GM21723 (cell line): ENCODE results near the gene TRIM67.
"Not testable (repeated sequence)": the region's sequence is repeated elsewhere in the genome, so short reads cannot be mapped to it uniquely, and the experiment has no call there.

Experiments used
- ATAC-seq: cut with Tn5 transposase; IDR thresholded peaks from one replicate; pipeline ENCODE4 v1.9.1; 2021; ENCODE audit warnings: mild to moderate bottlenecking, moderate library complexity; ENCODE audit not compliant: unreplicated experiment

Gene TRIM67

DNA sequence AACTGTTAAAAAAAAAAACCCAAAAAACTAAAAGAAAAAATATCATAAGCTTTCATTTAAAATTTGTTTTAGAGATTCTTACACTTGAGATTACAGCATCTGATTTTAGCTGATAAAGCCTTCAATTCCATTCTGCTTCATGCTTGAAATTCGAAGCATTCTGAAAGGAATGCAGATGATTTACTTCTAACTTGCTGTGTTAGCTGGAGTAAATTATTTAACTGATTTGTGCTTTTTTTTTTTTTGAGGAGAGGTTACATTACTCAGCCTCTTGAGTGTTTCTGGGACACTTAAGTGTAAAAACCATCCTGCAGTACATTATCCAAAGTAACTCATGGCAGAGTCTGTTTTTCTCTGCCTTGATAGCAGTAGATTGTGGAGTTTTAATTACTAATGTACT lies 4.5 kb upstream of the TRIM67 start:
- ATAC-seq = no peak

DNA sequence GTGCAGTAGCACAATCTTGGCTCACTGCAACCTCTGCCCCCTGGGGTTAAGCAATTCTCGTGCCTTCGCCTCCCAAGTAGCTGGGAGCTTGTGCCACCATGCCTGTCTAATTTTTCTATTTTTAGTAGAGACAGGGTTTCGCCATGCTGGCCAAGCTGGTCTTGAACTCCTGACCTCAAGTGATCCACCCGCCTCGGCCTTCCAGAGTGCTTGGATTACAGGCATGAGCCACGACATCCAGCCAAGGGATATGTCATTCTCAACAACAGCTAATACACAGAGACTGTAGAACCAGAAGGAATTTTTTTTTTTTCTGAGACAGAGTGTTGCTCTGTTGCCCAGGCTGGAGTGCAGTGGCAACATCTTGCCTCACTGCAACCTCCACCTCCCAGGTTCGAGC lies 3.7 kb upstream of the TRIM67 start:
- not testable (repeated sequence) for ATAC-seq

DNA sequence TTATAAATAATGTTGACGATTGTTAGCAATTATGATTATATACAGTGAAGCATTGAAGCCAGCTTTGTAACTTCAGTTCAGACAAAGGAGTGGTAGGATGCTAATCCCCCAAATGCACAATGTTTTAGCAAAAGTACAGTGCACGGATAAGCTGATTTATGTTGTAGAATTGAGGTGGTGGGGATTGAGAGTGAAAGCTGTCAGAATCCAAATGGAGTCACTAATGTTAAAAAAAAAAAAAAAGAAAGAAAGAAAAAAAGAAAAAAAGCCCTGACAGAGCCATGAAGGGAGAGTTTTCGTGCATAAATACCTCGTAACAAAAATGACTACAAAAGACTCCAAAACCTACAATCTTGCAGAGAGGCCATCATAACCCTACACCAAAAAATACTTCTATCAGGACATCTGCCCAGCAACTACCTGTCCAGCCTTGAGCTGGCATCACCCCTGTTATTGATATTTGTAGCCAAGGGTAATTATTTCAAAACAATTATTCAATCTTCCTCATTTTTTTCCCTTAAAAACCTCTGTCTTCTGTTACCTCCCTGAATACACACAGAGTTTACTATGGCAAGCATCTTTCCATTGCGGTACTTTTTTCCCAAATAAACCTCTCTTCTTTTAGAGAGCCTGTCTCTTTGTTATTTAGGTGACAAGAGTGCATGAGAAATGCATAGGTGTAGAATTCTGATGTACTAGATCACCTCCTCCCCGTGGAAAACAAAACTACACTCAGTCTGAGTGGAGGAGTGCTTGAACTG lies 2.5 kb upstream of the TRIM67 start:
- ATAC-seq = no peak

DNA sequence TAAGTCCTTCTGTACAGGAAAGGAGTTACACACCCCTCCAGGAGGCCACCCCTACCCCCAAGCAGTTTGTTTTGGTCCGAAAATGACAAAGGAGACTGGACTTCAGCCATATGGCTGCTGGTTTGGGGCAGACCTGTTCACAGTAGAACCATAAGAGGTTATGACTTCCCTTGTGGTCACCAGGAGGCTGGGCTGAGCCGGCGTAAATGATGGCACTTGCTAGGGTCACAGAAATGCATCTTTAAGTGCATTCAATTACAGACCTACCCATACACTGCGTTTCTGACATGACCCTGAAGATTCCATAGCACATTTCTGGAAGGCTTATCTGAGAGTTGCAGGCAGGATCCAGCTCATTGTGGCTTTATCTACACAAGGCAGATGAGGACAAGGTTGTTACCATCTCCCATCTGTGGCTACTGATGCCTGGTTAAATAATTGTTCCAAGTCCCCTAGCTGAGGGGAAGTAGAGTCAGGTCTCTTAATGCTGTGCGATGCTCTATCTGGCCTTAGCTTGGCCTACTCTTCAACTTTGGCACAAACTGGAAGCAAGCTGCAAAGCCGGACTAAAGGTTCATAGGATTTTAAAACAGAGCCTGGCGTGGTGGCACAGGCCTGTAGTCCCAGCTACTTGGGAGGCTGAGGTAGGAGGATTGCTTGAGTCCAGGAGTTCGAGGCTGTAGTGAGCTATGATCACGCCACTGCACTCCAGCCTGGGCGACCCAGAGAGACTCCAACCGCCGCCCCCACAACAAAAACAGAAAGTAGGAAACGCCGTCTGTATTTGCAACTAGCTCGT lies 1.7 kb upstream of the TRIM67 start:
- no peak for ATAC-seq

DNA sequence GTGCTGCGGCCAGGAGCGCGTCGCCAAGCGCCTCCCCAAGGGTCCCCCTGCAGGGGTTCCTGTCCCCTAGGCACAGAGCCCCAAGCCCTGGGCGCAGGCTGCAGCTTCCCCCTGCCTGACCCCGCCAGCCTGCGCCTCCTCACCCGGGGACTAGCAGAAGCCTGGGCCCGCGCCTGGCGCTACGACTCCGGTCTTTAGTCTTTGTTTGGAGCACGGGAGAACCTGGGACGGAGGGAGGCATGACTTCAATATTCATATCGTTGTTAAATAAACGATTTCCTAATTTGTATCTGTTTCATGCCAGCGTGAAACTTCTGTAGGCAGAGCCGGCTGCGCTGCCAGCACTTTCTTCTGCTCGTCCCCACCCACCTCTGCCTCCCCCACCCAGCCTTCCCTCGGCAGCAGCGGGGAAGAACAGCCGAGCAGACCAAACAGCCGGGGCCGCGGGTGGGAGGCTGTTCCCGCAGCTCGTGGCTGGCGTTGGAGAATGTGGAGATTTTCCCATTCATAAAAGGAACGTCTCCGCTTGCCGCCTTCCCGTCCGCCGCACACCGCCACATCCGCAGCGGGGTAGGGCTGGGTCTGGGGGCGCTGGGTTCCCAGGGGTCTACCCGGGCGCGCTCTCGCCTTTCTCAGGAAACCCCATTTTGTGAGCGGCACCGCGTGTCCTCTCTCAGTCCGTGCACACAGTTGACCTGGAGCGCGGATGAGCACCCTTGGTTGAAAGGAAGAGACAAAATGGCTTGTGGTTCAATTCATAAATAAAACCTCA lies 777 bp upstream of the TRIM67 start:
- ATAC-seq = no peak

DNA sequence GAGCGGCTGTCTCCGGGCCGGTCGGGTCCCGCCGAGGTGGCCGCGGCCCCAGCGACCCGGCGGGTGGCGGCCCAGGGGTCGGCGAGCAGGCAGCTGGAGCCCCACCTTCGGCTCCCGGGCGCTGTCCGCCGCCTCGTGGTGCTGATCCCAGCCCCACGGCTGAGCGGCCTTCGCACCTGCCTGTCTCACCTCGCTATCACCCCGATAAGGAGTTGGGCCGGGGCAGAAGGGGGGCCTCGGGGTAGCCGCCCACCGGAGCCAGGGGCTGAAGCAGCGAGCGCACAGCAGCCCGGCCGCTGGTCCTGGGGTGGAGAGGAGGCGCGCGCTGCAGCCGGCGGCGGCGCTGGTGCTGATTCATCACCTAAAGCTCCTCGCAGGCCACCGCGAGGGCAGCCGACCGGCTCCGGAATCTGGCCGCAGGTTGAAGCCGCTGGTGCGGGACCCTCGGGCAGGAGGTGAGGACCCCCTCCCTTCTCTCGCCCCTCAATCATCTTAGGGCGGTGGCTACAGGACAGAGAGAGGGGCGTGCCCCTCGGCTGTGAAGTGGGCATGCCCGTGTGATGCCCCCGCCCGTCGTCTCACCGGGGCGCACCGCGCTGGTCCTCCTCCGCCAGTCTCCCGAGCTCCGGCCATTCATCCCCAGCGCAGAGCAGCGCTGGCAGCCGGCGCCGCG lies 575 bp downstream of the TRIM67 start:
- ATAC-seq = no peak

DNA sequence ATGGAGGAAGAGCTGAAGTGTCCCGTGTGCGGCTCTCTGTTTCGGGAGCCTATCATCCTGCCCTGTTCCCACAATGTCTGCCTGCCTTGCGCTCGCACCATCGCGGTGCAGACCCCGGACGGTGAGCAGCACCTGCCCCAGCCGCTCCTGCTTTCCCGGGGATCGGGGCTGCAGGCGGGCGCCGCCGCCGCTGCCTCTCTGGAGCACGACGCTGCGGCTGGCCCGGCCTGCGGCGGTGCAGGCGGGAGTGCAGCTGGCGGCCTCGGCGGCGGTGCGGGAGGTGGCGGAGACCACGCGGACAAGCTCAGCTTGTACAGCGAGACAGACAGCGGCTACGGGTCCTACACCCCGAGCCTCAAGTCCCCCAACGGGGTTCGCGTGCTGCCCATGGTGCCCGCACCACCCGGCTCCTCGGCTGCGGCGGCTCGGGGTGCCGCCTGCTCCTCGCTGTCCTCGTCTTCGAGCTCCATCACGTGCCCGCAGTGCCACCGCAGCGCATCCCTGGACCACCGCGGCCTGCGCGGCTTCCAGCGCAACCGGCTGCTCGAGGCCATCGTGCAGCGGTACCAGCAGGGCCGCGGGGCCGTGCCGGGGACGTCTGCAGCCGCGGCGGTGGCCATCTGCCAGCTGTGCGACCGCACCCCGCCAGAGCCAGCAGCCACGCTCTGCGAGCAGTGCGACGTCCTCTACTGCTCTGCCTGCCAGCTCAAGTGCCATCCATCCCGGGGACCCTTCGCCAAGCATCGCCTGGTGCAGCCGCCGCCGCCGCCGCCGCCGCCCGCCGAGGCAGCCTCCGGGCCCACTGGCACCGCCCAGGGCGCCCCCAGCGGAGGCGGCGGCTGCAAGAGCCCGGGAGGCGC lies 1.3 kb downstream of the TRIM67 start:
- ATAC-seq = no peak

DNA sequence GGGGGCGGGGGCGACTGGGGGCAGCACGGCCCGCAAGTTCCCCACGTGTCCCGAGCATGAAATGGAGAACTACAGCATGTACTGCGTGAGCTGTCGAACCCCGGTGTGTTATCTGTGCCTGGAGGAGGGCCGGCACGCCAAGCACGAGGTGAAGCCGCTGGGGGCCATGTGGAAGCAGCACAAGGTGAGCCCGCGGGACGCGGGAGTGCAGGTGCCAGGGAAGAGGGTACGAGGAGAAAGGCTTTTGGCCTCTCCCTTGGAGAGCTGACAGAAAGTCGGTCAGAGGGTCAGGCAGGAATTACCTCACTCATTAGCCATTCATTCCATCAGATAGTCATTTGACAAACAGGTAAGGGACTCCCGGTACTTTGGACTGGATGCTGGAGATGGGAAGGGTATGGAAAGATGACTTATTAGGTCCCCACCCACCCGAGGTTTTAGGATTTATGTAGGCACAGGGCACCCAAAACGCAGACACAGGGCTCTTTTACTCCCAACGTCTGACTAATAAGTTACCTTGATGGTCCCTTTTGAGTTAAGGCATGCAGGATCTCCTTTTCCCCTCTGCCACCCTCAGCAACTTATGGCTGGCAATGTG lies 2.1 kb downstream of the TRIM67 start:
- ATAC-seq = no peak

DNA sequence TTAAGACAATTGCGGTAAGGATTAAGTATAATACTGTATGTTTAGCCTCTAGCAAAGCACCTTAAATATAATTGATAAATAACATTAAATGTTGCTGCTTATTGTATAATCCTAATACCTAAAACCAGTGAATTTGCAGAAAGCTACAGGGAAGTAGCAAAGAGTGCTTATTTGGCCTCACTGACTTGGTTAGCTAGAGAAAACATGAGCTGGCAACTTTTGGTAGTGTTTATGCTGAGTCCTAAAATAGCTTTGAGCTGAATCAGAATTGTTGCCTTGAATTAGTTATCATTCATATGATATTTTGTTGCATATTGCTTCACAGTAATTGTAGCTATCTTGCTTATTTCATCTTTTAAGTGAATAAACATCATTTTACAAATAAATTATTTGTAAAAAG lies 3.5 kb downstream of the TRIM67 start:
- ATAC-seq = no peak

DNA sequence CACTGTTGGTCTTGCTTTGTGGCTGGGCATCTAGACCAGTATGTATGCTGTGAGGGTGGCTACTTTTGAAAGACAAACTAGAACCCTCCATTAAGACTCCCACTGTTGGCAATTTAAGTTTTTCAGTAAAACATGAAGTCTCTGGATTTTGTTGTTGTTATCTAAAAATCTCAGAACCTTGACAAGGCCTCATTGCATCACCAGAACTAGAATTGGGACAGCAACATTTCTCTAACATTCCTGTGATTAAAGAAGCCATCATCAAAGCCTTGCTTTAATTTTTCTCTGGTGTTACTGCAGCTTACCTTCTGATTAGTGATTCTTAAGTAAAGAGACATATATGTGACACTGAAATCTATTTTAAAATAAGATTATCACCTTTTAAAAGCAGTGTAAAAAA lies 4.5 kb downstream of the TRIM67 start:
- ATAC-seq = no peak

DNA sequence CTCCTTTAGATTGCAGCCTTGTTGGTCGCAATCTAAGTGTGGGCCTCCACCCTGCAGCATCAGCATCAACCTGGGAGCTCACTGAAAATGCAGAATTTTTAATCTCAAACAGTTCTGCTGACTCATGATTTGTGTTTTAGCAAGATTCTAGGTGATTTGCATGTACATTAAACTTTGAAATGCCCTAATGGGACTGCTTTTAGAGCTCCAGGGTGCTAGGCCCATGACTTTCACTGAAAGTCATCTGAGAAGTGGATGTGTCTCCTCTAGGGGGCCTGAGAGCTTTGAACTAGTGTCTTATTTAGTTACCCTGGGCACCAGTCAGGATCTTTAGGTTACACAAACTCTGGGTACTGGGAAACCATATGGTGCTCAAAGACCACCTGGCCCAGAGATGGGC lies 9.0 kb downstream of the TRIM67 start:
- ATAC-seq = no peak

DNA sequence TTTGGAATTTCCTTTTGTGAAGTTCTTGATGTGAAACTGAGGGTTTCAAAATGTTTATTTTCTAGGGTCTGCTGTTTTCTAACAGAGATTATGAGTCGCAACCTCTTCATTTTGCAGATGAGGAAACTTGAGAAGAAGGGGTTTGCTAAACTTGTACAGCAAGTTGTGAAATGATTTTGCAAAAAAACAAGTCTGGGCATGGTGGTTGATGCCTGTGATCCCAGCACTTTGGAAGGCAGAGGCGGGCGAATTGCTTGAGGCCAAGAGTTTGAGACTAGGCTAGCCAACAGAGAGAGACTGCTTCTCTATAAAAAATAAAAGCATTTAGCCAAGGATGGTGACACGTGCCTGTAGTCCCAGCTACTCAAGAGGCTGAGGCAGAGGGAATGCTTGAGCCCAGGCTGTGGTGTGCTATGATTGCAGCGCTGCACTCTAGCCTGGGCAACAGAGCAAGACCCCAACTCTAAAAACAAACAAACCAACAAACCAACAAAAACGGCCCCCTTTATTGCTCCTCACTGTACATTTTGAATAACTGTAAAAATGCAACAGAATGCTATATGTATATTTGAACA lies 9.9 kb downstream of the TRIM67 start:
- ATAC-seq = no peak

DNA sequence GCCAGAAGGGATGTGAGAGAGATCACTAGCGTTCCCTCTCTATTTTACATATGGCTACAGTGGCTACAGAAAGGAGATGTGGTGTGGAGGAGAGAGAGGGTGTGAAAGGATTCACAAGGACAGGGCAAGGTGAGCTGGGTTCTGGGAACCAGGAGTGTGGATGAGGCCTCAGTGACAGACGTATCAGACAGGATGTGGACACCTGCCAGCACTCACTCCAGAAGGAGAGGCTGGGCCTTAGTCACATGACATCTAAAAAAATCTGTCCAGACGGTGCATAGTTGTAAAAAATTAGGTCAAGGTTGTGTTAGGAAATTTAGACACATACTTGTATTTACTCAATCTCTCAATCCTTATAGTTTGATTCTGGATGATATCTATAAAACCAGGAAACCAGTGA lies 10.6 kb downstream of the TRIM67 start:
- no peak for ATAC-seq

DNA sequence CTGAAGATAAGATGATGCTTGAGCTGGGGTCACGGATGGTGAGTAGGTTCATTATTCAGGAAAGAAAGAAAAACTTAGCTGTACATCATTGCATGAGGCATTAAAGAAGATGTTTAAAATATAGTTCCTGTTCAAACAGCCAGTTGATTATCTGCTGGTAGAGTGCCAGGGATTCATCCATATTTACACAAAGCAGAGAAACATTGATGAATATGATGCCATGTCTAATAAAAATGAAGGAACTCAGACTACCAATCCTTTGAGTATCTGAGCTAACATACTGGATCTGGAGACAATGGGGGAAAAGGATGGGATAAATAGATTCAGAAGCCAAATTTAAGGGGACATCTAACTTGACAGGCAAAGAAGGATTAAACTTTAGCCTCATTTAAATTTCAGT lies 14.6 kb downstream of the TRIM67 start:
- ATAC-seq = no peak

DNA sequence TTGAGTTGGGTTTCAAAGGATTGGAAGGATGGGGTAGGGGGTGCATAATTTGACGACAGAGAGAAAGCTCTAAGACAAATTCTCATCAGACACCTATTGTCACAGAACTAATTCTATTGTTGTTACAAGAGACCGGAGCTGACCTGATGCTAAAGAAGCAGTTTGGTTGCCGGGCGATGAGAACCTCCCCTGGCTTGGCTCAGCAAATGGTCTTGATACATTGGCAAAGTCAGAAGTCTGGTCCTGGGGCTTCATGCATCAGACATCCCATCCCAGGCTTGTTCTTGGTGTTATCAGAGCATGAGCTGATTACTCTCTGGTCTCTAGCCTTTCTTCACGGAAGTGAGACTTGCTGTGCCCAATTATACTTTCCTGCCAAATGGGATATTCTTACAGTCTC lies 15.4 kb downstream of the TRIM67 start:
- ATAC-seq = no peak

DNA sequence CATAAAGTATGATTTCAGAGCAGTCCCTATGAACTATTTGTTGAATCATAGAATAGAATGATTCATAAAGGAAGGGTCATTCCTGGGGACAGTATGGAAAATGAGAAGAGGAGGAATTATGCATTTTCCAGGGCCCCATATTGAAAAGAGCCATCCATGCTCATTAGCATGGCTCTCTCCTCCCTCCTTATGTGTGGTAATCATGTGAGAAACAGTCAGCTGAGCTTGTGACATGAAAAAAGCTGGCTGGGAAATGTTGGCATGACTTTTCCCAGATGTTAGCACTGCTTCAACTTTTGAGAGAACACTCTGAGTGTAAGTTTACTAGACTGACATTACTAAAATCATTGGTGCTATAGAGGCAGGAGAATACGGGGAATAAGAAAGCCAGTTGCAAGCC lies 16.1 kb downstream of the TRIM67 start:
- ATAC-seq = no peak

DNA sequence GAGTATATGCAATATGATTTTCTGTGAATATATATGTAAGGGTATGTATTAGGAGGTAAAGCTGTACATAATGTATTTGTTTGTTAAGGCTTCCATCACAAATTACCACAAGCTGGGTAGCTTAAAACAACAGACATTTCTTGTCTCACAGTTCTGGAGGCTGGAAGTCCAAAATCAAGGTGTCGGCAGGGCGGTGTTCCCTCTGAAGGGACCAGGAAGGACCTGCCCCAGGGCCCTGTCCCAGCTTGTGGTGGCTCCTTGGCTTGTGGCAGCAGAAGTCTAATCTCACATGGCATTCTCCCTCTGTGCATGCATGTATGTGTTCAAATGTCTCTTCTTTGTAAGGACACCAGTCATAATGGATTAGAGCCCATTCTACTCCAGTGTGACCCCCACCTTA lies 17.1 kb downstream of the TRIM67 start:
- ATAC-seq = no peak

DNA sequence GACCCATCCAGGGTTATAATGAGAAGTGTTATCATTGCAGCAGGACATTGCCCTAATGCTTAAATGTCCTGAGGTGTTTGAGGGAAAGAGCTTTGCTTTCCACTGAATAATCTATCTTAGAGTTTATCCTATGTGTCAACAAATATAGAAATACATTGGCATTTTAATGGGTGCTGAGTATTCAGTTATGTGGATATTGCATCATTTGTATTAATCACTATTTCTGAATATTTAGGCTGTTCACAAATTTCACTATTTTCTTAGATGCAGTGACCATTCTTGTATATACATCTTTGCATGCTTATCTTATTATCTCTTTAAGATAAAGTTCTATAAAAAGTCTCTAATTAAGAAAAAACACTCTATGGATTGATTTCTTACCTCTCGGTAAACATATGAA lies 18.2 kb downstream of the TRIM67 start:
- no peak for ATAC-seq

DNA sequence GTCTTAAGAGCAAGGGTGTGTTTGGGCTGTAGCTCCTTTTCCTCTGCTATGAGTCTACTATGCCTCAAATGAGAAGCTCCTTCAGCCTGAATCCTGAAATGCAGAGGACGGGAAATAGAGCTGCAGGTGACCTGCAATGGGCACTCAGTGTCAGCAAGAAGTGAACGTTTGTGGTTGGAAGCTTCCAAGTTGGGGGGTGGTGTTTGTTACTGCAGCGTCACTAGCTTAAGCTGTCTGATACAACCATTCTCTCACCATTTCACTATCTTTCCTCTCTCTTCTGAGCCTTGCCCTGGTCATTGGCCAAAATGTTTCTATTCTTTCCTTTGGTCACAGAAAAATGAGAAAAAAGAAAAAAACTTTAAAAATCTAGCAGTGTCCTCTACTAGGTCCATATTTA lies 19.4 kb downstream of the TRIM67 start:
- ATAC-seq = no peak

DNA sequence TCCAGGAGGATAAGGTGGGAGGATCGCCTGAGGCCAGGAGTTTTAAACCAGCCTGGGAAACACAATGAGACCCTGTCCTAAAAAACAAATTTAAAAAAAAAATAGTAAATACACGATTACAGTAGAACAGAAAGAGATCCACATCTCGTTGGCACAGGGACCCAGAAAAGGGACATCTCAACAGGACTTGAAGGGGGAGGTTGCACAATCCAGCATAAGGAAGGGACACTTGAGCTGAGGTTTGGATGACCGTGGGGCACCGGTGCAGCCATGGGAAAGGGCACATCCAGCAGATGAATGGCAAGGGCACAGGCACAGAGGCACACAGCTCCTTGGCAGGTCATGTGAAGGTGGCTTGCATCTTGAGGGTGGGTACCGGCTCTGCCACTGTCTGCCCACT lies 20.5 kb downstream of the TRIM67 start:
- no peak for ATAC-seq
